ENCODE measurements around the gene PTCD1. TPM values are rescaled to one million over a fixed set of nuclear protein-coding genes. Genes with fewer than 3 reads are reported as not detected.

Gene PTCD1
- polyA plus RNA-seq, 1 donor (not counting 4 experiments of a cell fraction or from before 2014, with no cell fraction given): 2.8 TPM

DNA sequence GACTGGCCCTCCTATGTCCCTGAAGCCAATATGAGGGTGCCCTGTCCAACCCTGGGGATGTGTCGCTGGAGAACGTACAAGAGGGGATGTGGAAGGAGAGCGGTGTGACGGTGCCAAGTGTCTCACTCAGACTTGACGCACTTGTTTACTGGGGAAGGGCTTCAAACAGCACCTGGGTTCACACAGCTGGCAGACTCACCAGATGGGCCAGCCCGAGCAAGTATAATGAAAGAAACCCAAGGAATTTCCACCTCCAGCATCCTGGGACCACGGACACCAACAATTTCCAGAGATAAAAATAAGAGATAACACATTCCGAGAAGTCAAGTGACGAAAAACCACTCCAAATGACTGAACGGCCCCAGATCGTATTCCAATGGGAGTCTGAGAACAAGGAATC lies 22.1 kb upstream of the PTCD1 start:
- H3K36me3 ChIP-seq (ENCODE audit: control insufficient read depth in 2 of 2, extremely low read depth in 1 of 2, insufficient read depth in 2 of 2, low read length in 2 of 2): peaks cover 32 to 56% of the 10 kb centered on the region in 2 experiments
- H3K9ac ChIP-seq (ENCODE audit: control insufficient read depth, extremely low read depth, insufficient read depth, low read length): peak overlapping the region; percentile 41
- dilution Hi-C loops (cut with MboI; ENCODE audit: extremely low pct_ligation_motif_present, low sequenced_read_pairs): no loop called here
- no peak overlapping the region for H2AFZ ChIP-seq (ENCODE audit: control insufficient read depth, low read length)
- peaks cover 17% of the 10 kb centered on the region for H3K4me1 ChIP-seq (ENCODE audit: control insufficient read depth, extremely low read depth, insufficient read depth, low read length)
- H3K27ac ChIP-seq (ENCODE audit: control insufficient read depth, insufficient read depth, low read length): peak overlapping the region; percentile 71
- H3K4me3 ChIP-seq (ENCODE audit: control insufficient read depth in 2 of 3, extremely low read depth in 1 of 3, insufficient read depth in 2 of 3, low read depth in 1 of 3, low read length in 3 of 3): peak overlapping the region in 2 of 3 experiments; percentile 31 to 38
- peak overlapping the region; percentile 75 for H3K4me2 ChIP-seq (ENCODE audit: control insufficient read depth, extremely low read depth, insufficient read depth, low read depth, low read length)
- peaks cover 4% of the 10 kb centered on the region for H3K9me1 ChIP-seq (ENCODE audit: control insufficient read depth, extremely low read depth, insufficient read depth, low read length)
- FAIRE-seq: no peak
- peaks cover 19% of the 10 kb centered on the region for H4K20me1 ChIP-seq (ENCODE audit: control insufficient read depth, extremely low read depth, insufficient read depth, low read length)
- H3K9me3 ChIP-seq (ENCODE audit: control insufficient read depth, low read depth, low read length): no peaks in the 10 kb centered on the region
- DNase-seq (ENCODE audit: low read depth, low spot score): no peak
- TF ChIP-seq EZH2 (IDR thresholded peaks at IDR 0.05; ENCODE audit: low read length): no peak
- TF ChIP-seq, protein P1, sequence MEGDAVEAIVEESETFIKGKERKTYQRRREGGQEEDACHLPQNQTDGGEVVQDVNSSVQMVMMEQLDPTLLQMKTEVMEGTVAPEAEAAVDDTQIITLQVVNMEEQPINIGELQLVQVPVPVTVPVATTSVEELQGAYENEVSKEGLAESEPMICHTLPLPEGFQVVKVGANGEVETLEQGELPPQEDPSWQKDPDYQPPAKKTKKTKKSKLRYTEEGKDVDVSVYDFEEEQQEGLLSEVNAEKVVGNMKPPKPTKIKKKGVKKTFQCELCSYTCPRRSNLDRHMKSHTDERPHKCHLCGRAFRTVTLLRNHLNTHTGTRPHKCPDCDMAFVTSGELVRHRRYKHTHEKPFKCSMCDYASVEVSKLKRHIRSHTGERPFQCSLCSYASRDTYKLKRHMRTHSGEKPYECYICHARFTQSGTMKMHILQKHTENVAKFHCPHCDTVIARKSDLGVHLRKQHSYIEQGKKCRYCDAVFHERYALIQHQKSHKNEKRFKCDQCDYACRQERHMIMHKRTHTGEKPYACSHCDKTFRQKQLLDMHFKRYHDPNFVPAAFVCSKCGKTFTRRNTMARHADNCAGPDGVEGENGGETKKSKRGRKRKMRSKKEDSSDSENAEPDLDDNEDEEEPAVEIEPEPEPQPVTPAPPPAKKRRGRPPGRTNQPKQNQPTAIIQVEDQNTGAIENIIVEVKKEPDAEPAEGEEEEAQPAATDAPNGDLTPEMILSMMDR (optimal IDR thresholded peaks at IDR 0.05 in 1 of 3, IDR thresholded peaks at IDR 0.05 in 1 of 3, conservative IDR thresholded peaks at IDR 0.05 in 1 of 3; ENCODE audit: extremely low read depth in 1 of 3, insufficient read depth in 2 of 3, low read length in 3 of 3): no peak
- H3K79me2 ChIP-seq (ENCODE audit: control insufficient read depth, insufficient read depth, low read length): peaks cover 91% of the 10 kb centered on the region
- H3K27me3 ChIP-seq (ENCODE audit: control insufficient read depth, extremely low read depth, insufficient read depth, low read length): no peaks in the 10 kb centered on the region

DNA sequence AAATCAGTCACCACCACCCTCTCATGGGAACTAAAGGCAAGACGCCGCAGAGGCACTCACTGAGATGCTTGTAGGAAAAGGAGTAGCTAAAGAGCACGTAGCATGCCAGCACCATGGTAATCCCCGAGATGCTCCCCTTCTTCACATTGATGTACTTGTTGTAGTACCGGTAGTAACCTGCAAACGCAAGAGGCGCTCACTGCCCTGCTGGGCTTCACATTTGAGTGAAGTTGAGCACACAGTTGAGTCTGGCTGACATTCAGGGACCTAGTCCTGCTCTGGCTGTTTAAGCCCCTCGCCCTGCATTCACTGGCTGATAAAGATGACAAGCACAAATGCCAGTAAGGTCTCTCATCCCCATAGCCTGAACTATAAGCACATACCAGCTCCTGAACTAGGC lies 20.5 kb upstream of the PTCD1 start:
- no peak overlapping the region for H3K4me2 ChIP-seq (ENCODE audit: control insufficient read depth, extremely low read depth, insufficient read depth, low read depth, low read length)
- dilution Hi-C loops (cut with MboI; ENCODE audit: extremely low pct_ligation_motif_present, low sequenced_read_pairs): no loop called here

More for the DNA sequence above, 20.5 kb upstream of the PTCD1 start:
- FAIRE-seq (no peak), DNase-seq (ENCODE audit: low read depth, low spot score) (no peak)
- TF ChIP-seq, protein P1 (optimal IDR thresholded peaks at IDR 0.05 in 1 of 3, IDR thresholded peaks at IDR 0.05 in 1 of 3, conservative IDR thresholded peaks at IDR 0.05 in 1 of 3; ENCODE audit: extremely low read depth in 1 of 3, insufficient read depth in 2 of 3, low read length in 3 of 3): peak; percentile 47 to 67 (median 48)
- TF ChIP-seq EZH2 (IDR thresholded peaks at IDR 0.05; ENCODE audit: low read length): no peak
- H3K9ac ChIP-seq (ENCODE audit: control insufficient read depth, extremely low read depth, insufficient read depth, low read length): no peak overlapping the region
- no peak overlapping the region for H2AFZ ChIP-seq (ENCODE audit: control insufficient read depth, low read length)
- no peak overlapping the region for H3K27ac ChIP-seq (ENCODE audit: control insufficient read depth, insufficient read depth, low read length)
- peaks cover 12% of the 10 kb centered on the region for H3K4me1 ChIP-seq (ENCODE audit: control insufficient read depth, extremely low read depth, insufficient read depth, low read length)
- H3K9me1 ChIP-seq (ENCODE audit: control insufficient read depth, extremely low read depth, insufficient read depth, low read length): peaks cover 4% of the 10 kb centered on the region
- H4K20me1 ChIP-seq (ENCODE audit: control insufficient read depth, extremely low read depth, insufficient read depth, low read length): peaks cover 19% of the 10 kb centered on the region
- no peaks in the 10 kb centered on the region for H3K27me3 ChIP-seq (ENCODE audit: control insufficient read depth, extremely low read depth, insufficient read depth, low read length)
- H3K79me2 ChIP-seq (ENCODE audit: control insufficient read depth, insufficient read depth, low read length): peaks cover 77% of the 10 kb centered on the region
- H3K4me3 ChIP-seq (ENCODE audit: control insufficient read depth in 2 of 3, extremely low read depth in 1 of 3, insufficient read depth in 2 of 3, low read depth in 1 of 3, low read length in 3 of 3): no peak overlapping the region
- peaks cover 37 to 68% of the 10 kb centered on the region in 2 experiments for H3K36me3 ChIP-seq (ENCODE audit: control insufficient read depth in 2 of 2, extremely low read depth in 1 of 2, insufficient read depth in 2 of 2, low read length in 2 of 2)
- no peaks in the 10 kb centered on the region for H3K9me3 ChIP-seq (ENCODE audit: control insufficient read depth, low read depth, low read length)
